ENCODE data around the gene ARHGAP40.

Gene ARHGAP40

DNA sequence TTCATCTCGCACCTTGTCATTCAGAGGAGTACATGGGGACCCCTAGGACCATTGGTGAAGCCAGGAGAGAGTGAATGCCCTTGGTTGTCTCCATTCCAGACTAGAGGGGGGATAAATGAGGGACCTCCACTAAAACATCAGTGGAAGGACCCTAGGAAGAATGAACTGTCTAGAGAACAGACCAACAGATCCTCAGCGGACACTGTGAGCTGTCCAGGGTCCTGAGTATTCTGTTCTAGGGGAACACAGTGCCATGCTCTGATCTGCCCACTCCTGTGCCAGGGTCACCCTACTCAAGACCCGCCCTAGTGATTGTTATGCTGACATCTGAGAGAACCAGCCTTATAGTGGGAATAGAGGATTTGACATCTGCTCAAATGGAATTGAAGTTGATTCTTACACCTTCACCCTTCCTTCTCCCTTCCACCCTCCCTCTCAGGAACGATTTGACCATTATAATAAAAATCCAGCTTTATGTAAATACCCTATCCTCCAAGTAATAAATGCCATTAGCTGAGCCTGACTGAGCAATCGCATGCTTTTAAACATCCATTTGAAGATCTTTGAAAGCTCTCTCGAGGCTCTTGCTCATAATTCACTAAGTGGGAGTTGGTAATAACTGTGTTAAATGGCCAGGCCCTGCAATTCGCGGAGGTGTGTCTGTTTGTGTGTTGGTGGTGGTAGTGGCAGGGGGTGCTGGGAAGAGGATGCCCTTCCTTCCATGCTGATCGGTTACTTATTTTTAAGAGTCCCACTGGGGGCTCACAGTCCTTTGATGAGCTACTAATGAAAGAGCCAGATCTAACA lies 79.1 kb downstream of the ARHGAP40 start:
- DNase-seq (ENCODE audit: low spot score) = no peak

DNA sequence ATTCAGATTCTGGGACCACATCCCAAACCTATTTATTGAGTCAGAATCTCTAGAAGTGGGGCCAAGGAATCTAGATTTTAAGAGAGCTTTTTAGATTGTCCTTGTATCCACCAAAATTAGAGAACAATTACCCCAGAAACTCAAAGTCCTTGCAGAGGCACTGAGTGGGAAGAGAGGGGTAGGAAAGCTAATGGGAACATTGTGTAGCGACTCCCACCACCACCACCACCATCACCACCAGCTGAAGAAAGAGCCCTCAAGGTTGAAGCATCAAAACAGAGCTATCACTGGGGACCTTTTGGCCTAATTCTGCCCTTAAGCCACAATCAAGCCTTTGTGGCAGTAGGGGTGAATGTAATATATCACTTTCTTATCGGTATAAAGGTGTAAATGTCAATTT lies 83.7 kb downstream of the ARHGAP40 start:
- no peak for DNase-seq (ENCODE audit: low spot score)

DNA sequence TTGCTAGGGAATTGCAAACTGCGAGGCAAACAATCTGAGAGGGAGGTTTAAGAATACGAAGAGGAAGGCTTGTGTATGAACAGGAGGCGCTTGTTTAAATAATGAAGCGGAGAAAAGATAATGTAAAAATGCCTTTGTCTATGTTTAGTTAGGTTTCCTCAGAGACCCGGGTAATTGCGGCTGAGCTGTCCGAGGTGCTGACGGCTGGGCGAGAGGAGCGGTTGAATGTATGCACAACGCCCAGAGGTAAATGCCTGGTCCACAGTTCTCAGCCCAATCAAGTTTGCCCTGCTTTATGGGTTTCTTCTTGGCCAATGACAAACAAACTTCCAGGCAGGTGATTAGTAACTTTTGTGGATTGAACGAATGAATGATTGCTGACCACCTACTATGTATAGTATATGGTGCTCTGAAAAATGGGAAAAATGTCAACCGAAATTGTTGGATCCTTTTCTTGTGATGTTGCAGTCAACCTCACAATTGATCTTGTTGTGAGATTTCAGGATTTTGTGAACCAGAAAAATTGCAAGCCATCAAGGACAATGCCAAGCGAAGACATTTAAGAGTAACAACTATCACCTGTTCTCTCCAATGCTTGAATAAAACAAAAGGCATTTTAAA lies 84.4 kb downstream of the ARHGAP40 start:
- DNase-seq (ENCODE audit: low spot score) = no peak

DNA sequence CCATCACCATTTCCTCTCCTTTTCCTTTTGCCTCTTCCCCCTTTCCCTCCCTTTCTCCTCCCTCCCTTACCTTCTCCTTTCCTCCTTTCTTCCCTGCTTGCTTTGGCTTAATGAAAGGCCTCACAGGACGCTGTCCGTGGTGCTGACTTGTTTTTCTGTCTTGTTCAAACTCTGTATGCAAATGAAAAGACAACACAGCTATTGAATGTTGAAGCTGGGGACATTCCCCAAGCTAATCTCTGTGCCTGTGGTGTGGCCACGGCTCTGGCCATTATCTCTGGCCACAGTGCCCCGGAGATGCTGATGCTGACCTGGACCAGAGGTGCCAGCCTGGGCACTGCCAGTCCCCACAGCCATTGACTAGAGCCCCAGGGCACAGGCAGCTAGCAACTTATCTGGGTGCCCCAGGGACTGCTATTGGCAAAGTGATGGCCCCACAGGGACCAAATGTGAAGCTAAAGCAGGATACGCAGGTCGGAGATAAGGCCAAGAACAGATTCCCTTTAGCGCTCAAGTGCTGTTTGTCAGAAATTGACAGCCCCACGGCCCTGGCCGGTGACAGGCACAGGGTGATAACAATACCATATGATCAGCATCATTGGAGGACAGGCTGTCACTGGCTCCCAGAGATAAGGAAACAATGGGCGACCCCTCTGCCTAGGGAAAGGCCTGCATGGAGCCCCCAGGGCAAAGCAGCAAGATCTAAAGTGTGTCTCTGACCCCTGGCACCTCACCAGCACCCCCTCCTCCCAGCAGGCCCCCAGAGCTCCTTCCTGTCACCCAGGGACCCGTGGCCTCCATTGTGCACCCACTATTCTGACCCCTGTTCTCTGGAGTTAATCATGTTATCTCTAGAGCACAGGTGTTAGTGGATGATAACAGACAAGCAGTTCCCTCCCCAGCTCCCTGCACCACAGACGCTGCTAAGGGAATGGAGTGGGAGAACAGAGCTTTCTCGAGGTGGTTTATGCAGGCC lies 91.1 kb downstream of the ARHGAP40 start:
- peak; percentile 24 for DNase-seq (ENCODE audit: low spot score)

DNA sequence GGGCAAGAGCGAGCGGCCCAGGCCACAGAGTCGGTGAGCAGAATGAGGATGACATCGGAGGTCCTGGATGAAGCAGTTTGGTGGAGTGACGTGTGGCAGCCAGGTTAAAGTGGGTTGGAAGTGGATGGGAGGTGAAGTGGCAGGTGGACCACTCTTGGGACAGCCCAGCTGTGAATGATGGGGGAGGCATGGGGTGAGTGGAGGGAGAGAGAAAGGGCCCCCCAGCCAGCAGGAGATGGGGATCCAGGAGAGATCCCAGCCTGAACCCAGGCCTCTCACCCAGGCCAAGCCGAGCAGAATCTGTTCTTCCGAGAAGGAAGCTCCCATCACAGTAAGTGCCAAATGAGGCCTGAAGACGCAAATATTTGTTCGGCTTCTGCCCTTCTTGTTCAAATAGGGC lies 95.7 kb downstream of the ARHGAP40 start:
- DNase-seq (ENCODE audit: low spot score) = no peak

DNA sequence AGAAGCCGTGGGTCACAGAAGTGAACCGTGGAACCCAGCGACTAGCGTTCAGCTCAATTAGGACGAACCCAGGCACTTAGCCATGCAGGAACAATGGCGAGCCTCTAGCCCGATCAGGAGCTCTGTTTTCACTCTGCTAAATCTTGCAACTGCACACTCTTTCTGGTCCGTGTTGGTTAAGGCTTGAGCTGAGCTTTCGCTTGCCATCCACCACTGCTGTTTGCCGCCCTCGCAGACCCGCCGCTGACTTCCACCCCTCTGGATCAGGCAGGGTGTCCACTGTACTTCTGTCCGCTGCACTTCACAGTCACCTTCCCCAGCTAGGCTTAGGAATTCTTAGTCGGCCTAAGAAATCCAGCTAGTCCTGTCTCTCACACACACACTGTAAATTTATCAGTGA lies 96.9 kb downstream of the ARHGAP40 start:
- no peak for DNase-seq (ENCODE audit: low spot score)

DNA sequence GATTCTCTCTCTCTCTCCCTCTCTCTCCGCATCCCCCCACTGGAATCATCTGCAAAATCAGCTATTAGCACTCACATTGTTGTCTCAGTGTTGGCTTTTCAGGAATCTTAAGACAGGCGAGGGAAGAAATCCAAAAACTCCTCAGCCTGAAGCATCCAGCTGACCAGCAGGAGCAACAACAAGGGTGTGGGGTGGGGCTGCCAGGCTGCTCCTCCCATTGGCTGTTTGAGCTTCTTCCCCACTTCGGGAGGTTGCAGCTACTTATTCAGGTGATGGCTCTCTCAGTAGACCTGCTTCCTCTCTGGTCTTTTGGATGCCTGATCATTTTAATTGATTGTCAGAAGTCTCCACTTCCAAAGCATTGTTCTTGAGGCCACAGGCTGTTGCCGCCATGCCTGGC lies 98.5 kb downstream of the ARHGAP40 start:
- no peak for DNase-seq (ENCODE audit: low spot score)
